Renal pelvis (tissue), 4 donors: ENCODE measurements around the gene CLMN. TPM values are rescaled to one million over a fixed set of nuclear protein-coding genes. Genes with fewer than 3 reads are reported as not detected.

Experiments used
- DNase-seq: peaks from one replicate; pipeline ENCODE4 v3.0.0-alpha.2; 2013
- polyA plus RNA-seq, 3 donors: library from polyadenylated mRNA; unstranded; fragments of 120-200 nt; gene quantifications; one replicate each; pipeline ENCODE4 v1.2.1, GENCODE V29; 2013; ENCODE audit not compliant: insufficient read length in 3 of 3

CLMN gene
- polyA plus RNA-seq, 3 donors, result 18.2 to 41.5 (median 30.6) TPM

GRCh38 chr14:95263527-95264231 lies 56.0 kb downstream of the CLMN start:
- DNase-seq, result no peak

DNA sequence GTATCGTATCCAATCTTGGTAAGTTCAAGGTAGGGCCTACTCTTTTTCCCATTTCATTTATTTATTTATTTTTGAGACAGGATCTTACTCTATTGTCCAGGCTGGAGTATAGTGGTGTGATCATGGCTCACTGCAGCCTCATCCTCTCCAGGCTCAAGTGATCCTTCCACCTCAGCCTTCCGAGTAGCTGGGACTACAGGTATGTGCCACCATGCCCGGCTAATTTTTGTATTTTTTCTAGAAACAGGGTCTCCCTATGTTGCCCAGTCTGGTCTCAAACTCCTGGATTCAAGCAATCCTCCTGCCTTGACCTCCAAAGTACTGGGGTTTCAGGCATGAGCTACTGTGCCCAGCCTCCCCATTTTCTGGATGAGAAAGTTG lies 57.2 kb downstream of the CLMN start:
- DNase-seq, result no peak

GRCh38 chr14:95261616-95262510 lies 57.8 kb downstream of the CLMN start:
- no peak for DNase-seq

- DNase-seq, result no peak
Observed at GRCh38 chr14:95260537-95261361, 59.0 kb downstream of the CLMN start.

DNA sequence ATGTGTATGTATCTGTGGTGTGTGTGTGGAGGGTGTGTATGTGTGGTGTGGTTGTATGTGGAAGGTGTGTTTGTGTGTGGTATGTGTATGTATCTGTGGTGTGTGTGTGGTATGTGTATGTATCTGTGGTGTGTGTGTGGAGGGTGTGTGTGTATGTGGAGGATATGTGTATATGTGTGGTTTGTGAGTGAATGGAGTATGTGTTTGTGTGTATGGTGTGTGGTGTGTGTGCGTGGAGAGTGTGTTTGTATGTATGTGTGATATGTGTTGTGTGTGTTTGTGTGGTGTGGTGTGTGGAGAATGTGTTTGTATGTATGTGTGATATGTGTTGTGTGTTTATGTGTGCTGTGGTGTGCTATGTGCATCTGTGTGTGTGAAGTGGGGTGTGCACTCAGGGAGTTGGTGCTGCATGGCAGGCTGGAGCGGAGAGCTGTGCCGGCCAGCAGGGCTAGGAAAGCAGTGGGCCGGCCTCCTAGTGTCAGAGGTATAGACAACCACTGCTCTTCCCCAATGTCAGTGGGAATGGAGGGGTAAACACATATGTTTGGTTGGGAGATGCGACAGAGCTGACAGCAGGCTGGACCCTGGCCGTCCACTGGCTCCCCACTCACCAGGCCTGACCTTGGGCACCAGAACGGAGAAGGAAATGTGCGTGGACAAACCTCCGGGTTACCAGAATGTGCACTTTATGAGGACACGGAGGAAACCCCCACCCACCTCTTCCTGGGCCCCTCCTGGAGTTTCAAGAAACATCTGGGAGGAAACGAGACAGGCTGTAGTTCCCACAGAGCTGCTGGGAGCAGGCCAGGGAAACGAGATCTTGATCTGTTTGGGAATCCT lies 60.7 kb downstream of the CLMN start:
- no peak for DNase-seq

DNA sequence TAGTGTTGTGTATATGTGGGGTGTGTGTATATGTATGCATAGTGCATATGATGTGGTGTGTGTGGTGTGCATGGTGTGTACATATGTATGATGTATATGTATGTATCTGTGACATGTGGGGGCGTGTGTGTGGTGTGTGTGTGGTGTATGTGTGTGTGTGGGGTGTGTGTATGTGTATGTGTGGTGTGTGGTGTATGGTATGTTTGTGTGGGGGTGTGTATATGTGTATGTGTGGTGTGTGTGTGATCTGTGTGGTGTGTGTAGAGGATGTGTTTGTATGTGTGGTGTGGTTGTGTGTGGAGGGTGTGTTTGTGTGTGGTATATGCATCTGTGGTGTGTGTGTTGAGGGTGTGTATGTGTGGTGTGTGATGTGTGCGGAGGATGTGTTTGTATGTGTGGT lies 61.6 kb downstream of the CLMN start:
- DNase-seq, result no peak

DNA sequence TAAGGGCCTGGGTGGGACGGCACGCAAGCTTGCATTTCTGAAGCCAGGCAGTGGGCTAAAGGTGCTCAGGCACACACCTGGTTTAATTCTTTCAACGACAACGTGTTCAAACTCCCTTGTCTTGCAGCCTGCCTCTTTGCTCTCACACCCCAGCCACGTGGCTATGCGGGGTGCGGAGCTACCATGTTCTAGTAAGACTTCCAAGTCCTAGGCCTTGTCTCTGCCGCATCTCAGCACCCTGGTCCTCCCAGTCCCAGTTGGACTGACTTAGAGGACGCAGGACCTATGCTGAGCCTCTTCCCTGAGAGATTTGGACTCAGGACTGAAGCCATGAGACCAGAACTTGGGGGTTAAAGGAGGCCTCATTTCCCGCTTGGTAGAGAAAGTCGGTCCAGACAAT lies 62.2 kb downstream of the CLMN start:
- DNase-seq, result no peak

DNA sequence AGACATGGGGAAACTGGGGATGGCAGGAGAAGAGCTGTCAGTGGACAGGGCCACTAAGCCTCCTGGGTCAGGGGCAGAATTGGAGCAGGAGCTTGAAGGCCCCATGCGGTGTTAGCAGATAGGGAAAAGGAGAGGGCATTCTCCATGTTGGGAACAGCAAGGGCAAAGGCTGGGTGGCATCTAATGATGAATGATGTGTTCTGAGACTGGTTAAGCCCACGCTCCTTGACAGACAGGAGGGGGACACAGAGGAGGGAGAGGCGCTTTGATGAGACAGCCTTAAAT lies 63.0 kb downstream of the CLMN start:
- no peak for DNase-seq

DNA sequence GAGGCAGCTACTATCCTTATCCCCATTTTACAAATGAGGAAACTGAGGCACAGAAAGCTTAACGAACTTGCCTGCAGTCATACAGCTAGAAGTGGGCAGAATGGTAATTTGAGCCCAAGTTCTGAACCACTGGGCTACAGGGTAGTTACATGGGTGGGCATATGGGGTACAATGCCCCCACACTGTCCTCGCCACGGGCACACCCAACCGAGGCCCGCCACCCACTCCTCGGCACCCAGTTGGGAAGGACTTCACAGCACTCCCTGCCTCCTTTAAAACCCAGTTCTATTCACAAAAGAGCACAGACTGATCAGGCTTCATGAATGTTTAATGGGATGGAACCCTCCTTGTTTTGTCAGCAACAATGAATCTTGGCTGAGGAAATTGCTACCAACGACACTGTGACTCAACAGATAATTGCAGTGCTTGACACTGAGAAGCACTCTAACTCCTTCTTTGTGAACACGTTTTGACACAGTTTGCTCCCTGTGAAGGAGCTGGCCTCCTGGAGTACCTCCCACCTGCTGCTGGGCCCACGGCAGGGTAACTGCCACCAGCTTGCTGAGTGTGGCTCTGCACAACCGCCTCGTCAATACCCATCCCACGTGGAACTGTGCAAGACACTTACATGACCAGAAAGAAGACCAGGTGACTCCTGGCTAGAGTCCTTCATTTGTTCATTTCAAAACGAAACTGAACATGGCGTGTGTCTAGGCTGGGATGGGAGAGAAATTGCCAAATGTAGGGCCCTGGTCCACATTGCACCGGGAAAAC lies 63.5 kb downstream of the CLMN start:
- peak; percentile 67 for DNase-seq

- peak; percentile 84 for DNase-seq
Observed at GRCh38 chr14:95255487-95255886, 64.2 kb downstream of the CLMN start.

- DNase-seq, result no peak
Observed at GRCh38 chr14:95255013-95255412, 64.7 kb downstream of the CLMN start.

GRCh38 chr14:95254288-95254687 lies 65.4 kb downstream of the CLMN start:
- no peak for DNase-seq

- no peak for DNase-seq
Observed at GRCh38 chr14:95253039-95253630, 66.6 kb downstream of the CLMN start.

- no peak for DNase-seq
Observed at GRCh38 chr14:95252219-95252618, 67.5 kb downstream of the CLMN start.

- no peak for DNase-seq
Observed at GRCh38 chr14:95250936-95251335, 68.8 kb downstream of the CLMN start.

DNA sequence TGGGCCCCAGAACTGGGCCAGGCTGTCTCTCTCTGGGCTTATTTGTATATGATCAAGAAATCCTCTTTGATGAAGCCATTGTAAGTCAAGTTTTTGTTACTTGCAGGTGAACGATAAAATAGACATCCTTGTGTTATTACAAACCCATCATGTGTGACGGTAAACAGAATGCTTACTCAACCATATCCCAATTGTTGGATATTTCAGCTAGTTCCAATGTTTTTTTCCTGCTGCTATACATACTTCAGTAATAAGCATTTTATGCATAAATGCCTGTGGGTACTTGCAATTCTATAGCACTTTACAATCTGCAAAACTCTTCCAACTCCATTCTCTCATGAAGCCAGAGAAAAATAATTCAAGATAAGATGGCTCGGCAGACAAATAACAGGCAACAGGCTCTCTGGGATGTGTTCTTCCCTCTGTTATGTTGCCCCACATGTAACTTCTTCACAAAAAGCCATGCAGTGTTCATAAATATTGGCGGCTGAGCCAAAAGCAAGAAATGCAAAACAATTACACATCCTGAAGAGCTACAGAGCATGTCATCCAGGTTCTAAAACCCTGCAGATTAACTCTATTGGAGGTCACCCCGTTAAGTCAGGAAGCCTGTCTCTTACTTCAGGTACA lies 69.5 kb downstream of the CLMN start:
- DNase-seq, result no peak

DNA sequence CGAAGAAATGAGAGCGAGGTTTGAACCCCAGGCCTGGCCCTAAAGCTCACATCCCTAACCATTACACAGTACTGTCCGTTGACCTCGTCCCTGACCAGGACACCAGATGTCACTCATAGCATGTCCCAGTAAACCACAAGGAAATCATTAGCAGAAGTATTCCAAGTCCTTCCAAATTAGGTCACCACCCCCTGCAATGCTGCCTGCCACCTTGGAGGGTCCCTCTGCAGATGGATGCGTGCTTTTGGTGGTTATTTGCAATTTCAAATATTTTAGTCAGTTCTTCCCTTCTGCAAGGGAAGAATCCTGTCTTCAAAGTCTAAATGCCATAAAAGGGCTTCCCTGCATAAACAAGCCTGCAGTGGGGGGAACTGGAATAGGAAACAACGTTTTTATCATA lies 71.3 kb downstream of the CLMN start:
- no peak for DNase-seq

DNA sequence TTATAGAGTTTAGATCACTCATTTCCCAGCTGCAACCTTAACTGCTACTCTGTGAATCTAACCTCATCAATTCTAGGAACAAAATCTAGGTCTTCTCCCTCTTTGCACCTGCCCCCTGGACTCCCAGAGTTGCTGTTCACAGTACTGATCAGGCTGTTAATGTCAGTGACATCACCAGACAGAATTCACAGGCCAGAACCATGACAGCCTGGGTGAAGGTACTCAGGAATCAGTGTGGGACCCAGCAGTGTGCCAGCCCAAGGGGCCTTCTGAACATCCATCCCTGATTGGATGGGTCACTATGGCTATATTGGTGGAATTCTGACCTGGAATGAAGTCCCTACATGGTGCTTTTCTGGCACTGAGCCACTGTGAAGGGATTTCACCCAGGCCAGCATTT lies 72.8 kb downstream of the CLMN start:
- no peak for DNase-seq

DNA sequence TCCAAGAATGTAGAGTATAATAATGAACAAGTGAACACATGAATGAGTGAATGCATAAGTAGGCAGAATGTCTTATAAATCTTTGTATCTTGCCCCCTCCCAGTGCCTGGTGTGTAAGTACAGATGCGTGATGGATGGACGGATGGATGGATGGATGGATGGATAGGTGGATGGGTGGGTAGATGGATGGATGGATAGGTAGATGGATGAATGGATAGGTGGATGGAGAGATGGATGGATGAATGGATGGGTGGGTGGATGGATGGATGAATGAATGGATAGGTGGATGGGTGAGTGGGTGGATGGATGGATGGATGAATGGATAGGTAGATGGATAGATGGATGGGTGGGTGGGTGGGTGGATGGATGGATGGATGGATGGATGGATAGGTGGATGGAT lies 74.4 kb downstream of the CLMN start:
- no peak for DNase-seq

DNA sequence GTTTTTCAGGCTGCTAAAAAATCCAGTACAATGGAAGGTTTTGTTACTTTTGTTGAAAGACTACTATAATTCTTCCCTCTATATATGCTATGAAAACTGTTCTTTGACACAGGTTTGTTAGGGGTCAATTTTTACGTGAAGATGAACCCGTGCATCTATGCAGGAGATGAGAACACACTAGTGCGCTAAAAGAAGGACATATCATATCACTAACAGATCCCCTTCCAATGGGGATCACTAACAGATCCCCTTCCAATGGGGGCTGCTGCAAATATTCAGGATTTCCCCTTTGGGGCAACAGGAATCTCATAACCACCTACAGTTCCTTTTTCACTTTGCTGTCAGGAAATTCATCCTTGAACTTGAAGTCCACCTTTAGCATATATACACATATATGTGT lies 75.1 kb downstream of the CLMN start:
- DNase-seq, result no peak
